ENCODE data around the gene CD44.
A peak's percentile ranks its signal among the peaks of the same experiment; 100 is the strongest.

The CD44 gene

DNA sequence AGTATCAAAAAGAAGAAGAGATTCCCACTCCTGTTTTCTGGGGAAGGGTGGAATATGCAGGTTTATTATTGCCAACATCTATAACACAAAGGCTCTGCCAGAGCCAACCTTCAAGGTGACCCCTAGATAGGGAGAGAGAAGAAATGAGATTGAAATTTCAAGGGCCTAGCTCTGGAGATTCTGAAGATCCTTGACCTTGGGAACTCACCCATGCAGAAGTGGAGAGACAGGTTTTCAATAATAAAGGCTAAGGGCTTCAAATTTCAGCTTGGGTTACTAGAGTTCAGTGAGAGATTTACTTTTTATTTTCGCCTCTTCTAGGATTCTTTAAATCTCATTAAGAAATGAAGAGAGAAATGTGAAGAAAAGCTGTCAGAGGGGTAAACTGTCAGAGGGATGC is 98.4 kb downstream of the CD44 start:
- no peak for DNase-seq (ENCODE audit: low read depth)

DNA sequence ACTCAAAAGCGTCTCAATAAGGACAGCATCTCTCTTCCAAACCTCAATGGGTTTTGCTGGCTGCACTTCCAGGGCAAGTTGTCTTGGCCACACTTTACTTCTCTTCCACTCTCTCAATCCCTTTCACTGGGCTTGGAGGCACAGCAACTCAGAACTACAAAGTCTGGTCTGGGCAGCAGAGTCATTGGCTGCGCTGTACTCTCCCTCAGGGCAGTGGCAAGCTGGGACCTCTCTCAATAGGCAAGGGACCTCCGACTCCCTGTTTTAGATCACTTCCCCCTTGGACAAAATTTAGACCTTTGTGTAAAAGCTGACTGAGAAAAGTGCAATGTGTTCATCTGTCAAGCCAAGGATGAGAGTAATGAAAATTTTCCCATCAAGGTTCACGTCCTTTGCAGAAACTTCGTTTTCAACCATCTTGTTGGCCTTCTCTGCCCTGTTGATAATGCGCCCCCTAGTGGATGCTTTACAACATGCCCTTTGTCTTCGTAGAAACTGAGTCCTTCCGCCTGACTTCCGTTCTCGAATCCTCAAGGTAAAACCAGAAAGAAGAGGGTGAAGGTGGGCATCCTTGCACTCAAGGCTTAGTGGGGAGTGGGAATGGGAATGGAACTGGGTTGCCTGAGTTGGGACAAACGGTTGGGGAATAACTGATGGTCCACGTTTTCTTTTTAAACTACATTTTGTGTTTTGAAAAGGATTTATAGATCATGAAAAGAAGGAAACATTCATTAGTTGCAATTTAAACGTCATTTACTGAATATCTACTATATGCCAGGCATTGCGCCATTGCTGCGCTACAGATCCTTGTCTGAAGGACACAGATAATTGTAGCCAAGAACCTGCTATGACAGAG is 99.1 kb downstream of the CD44 start:
- no peak for DNase-seq (ENCODE audit: low read depth)

DNA sequence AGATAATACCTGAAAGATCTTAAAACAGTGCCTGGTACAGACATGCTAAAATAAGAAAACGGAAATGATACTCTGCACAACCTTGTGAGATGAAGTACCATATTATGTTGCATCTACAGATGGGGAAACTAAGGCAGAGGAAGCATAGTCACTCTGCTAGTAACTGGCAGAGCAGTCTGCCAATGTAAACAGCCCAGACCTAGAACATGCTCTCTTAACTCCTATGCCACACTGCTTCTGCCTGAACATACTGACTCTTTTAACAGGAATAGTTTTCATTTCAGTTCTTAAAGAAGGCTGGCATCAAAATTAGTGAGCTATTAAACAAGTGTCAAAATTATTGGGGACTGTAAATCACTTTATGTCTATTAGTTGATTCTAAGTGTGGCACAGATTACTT is 99.9 kb downstream of the CD44 start:
- DNase-seq (ENCODE audit: low read depth) = no peak

DNA sequence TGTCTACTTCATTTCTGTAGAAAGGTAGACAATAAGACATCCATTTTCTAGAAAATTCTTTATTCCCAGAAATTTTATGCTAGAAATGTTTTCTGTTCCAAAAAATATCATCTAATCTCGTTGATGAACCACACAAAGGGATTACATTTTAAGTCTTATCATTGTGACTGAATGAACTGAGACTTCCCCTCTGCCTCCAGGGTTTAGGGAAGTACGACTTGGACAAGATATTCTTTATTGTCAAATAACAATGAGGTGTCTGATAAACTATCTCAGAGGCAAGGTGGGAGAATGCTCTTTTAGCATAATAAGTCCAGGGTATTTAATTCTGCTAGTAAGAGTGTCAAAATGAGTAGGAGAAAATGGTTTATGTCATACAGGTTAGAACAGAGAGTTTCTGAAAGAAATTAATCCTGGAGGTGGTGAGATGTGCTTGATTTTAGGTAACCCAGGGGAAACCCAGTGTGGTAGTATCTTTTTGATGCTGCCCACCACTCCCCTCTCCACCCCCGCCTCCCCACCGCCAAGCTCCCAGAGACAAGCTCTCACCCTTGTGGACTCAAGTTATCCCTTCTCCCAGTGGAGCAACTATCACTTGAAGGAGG is 100.6 kb downstream of the CD44 start:
- no peak for DNase-seq (ENCODE audit: low read depth)

DNA sequence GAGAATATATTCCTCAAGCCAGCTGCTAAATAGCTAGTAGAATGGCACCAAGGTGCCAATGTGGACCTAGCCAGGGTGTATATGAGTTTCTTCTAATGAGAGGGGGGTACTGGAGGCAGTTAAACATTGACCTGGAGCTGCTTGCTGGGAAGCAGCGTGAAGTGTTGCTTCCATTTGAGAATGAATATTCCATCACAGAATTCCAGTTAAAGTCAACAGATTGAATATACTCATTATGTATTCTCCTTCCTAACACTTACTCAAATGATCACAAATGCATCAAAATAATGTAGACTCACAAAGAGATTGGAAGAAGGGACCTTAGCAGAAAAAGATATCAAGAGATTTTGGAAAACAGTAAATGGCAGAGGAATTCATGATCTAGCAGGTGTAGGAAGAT is 102.1 kb downstream of the CD44 start:
- DNase-seq (ENCODE audit: low read depth) = no peak

DNA sequence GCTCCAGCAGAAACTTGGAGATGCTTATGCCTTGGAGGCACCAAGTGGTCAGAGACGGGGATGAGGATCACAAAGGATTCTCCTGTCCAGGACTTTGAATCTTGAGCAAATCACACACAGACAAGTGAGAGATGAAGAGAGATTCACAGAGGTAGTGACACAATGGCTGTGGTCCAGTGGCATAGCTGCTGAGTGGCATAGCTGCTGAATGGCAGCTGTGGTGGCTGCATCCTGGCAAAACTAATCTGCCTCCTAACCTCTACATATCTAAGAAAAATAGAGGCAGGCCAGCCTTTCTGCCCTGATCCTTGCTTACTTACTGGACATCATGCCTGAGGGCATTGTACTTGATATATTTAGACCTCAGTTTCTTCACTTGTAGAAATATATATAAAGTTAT is 102.6 kb downstream of the CD44 start:
- no peak for DNase-seq (ENCODE audit: low read depth)

DNA sequence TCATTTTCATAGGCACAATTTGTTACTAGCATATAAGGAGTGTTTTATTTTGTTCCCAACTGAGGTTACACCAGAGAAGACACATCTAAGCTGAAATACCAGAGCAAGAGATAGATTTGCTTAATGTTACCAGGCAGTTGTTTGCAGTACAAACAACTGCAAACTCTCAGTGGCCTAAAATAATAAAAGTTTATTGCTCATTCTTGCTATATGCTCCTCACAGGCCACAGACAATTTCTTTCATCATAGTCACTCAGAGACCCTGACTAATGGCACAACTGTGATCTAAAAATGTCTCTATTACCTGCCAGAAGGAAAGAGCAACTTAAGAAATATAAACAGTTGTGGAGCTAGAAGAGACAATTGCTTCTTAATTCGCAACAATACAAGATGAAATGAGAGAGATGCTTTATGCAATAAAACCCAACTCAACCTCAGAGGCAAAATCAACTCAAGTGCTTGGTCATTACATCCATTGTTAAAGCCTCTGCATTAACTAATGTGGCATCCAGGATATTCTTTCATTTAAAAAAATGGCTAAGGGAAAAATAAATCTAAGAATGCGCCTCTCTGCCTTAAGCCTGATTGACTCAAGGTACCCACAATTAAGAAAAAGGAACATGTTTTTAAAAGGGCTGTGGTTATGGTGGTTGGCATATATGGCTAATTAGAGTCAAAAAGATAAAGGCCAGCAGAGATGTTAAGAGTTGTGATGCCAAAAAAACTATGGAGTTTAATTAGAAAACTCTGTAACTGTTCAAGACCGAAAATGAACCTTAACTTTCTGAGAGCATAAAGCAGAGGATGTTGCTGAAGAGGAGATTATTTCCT is 103.7 kb downstream of the CD44 start:
- DNase-seq (ENCODE audit: low read depth) = no peak

DNA sequence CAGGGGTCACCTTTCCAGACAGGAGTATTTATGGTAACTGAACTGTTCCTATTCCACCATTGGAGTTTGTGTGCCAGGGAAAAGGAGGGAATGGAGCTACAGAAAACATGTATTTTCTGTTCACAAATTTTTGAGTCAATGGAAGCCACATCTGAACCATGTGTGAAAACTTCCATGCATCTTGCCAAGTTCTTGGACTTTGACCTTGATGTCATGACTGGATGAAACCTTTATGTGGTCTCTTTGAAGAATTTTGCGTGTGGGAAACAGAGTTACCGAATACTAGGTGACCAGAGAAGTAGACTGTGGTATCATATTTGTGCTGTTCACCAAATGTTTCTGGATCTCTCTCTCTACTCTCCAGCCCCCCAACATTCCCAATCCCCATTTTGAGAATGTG is 104.8 kb downstream of the CD44 start:
- no peak for DNase-seq (ENCODE audit: low read depth)

DNA sequence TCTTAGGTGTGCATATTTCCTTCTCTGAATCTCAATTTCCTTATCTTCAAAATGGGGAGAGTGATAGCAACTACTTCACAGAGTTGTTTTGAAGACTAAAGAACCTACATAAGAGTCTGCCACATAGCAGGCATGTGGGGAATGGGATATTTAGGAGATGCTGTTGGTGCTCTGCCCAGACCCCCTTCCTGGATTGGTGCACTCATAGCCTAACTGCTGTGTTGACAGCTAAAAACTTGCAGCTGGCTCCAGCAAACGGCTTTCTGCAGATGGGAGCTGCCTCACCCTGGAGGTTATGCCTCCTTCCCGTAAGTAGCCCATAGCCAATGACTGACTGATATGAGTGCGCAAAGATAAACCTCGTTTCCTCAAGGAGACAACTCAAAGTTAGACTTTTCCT is 106.1 kb downstream of the CD44 start:
- DNase-seq (ENCODE audit: low read depth) = no peak

DNA sequence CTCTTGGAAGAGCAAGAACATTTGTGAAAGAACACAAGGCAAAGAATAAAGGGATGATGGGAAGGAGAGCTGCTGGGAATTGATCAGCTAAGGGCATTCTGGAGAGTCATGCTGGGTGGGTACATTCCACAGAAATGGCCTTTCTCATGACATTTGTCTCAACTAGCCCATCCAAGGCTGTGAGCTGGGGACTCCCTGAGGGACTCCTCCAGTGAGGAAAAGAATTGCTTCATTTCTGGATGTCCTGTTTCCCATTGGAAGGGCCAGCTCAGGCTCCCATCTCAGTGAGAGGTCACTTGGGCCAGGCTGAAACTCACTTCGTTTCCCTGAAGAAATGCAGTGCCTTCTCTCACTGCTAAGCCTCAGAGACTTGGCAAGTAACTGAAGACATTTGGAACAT is 106.8 kb downstream of the CD44 start:
- no peak for DNase-seq (ENCODE audit: low read depth)

DNA sequence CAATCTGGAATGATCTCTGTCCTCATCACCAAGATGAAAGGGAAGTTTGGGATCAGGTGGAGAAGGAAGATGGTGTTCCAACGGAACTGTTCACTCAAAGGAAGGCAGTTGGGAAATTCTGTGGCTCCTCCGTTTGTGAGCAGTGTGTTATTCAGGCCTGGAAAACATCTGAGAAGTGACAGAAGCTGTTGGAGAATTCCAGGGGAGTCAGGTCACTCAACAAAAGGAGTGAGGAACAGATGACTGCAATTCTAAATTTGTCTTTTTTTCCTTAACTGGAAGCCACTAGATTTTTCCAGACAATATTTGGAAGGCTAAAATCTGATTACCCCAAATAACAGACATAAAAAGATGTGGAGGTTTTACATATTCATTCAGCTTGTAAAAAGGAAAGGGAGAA is 107.8 kb downstream of the CD44 start:
- peak; percentile 20 for DNase-seq (ENCODE audit: low read depth)

DNA sequence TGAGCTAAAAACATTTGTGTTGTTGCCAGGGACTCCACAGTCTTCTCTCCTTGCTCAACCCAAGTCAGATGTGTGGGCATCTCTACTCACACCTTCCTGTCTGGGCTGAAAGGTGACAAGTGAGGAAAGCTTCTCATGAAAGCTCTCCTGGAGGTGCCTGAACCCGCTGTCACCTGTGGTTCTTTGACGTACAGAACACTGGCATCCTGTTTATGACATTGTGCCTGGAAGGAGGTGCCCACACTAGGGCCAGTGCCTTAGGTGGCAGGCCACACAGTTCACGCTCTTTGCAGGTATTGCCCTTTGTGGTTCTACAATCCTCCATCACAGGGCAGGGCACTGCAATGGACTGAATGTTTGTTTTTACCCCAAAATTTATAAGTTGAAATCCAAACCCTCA is 108.5 kb downstream of the CD44 start:
- no peak for DNase-seq (ENCODE audit: low read depth)

DNA sequence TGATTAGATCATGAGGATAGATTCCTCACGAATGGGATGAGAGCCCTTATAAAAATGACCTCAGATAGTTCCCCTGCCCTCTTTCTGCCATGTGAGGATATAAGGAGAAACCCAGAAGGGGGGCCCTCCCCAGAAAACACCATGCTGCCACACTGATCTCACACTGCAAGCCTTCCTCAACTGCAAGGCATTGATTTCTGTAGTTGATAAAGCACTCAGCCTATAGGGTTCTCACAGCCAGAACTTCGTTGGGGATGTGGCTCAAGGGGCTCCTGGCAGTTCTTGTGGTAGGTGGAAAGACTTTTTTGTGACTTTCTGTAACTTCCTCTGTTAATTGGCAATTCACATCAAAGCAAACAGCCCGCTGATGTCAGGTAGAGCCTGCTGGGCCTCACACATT is 108.9 kb downstream of the CD44 start:
- no peak for DNase-seq (ENCODE audit: low read depth)

DNA sequence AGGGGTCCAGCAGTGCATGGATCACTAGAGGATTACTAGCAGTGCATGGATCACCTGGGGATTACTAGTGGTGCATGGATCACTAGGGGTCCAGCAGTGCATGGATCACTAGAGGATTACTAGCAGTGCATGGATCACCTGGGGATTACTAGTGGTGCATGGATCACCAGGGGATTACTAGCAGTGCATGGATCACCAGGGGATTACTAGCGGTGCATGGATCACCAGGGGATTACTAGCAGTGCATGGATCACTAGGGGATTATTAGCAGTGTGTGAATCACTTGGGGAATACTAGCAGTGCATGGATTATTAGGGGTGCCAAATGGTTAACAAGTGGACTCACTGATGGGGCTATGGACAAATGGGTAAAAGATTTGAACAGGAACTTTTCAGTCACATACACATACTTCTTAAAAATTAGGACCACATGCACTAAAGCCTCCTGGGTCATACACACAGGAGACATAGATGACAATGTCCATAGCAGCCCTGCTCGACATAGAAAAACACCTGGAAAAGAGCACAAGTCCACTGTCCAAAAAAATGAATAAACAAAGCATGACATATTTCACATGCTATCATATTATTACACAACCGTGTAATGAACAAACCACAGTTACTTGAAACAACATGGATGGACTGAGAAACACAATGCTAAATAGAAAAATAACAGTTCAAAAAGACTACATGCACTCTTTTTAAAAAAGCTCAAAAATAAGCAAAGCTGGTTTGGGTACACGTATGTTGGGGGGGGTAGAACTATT is 109.8 kb downstream of the CD44 start:
- DNase-seq (ENCODE audit: low read depth) = no peak

DNA sequence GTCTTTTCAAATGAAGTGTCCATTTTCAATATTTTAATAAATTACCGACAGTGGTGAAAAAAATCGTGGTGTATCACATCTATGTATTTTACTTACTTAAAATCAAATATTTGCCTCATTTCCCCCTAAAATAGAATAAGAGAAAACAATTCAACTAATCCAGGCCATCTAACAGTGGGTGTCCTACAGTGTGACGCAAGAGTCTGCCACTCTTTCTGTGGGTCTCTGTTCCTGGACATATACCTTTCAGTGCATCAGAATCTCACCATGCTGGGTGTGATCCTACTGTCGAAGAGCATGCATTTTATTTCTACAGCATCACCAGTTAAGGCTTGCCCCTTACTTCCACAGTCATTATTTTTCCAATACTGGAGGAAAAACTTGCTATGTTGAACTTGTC is 111.2 kb downstream of the CD44 start:
- no peak for DNase-seq (ENCODE audit: low read depth)

DNA sequence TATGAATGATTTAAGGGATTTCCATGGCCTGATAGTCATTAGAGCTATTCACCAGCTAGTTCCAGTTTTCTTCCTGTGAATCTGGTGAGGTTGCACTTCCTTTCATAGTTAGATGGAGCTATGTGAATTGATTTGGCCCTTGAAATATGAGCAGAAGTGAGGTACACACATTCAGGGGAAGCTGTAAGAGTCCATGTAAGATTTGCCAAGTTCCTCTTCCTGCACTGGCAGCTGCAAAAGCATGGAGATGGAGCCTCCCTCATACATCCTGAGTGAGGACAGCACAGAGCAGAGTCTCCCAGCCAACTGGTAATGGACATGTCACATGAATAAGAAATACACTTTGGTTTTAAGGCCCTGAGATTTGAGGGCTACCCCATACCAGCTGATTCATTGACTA is 111.7 kb downstream of the CD44 start:
- no peak for DNase-seq (ENCODE audit: low read depth)

DNA sequence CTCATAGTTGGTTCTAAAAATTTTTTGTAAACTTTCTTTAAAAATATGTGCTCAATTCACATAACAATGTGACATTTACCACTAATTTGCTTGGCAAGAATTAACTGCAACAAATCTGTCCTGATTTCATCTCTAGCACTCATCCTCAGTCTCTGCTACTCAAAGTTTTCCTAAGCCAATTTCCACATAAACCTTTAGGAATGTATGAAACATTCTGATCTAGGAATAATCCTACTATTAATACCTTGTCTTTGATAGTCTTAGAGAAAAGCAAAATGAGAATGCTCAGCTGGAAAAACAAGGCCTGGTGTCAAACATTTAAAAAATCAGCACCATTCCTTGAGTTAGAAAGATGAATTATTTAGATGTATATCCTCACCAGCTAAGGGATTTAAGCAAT is 114.3 kb downstream of the CD44 start:
- no peak for DNase-seq (ENCODE audit: low read depth)

DNA sequence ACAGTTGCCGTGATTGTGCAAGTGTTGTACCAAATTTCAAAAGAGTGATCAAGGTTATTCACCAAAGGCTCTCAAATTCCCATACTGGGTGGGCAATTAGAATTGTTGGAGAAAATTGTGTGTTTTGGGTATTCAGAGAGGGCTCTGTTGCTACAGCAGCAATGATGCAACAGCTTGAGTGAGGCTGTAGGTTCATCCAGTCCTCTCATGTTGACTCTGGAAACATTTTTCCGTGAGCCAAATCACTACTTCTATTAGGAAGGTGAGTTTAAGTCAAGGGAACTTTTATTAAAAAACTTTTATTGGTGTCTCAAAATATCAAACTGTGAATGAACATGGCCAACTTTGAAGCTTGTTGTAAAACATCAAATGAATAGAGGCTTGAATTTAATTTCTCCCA is 116.5 kb downstream of the CD44 start:
- DNase-seq (ENCODE audit: low read depth) = no peak

DNA sequence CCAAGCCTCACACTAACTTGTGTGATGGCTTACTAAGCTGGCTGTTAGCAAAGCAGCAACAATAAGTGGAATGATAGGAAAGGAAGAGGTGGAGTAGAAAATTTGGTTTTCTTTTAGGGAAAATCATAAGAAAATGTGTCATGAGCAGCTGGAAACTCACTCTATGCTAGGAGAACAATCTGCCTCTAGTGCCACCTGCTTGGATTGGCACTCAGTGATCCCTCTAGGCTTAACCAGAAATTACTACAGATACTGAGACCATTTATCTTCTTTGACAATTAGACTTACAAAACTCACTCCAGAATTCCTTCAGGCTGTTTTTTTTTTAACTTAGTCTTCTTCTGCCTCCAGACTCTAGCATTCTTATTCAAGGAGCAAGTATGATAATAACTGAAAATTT is 117.3 kb downstream of the CD44 start:
- DNase-seq (ENCODE audit: low read depth) = no peak

DNA sequence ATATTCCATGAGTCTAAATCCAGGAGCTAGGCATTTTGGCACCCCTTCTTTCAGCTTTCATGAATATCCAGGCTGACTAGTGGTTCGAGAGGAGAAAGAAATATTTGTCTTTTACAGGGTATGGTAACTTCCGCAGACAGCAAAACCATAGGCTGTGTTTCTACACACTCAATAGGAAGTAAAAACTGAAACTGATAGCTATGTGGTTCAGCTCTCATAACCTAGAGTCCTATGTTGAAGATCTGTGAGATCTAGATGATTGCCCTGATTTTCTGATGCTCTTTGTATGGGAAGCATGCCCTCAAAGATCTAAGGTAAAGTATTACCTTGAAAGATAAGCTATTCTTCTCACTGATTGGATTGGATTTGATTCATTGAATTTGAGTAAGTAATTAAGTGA is 118.3 kb downstream of the CD44 start:
- DNase-seq (ENCODE audit: low read depth) = no peak

DNA sequence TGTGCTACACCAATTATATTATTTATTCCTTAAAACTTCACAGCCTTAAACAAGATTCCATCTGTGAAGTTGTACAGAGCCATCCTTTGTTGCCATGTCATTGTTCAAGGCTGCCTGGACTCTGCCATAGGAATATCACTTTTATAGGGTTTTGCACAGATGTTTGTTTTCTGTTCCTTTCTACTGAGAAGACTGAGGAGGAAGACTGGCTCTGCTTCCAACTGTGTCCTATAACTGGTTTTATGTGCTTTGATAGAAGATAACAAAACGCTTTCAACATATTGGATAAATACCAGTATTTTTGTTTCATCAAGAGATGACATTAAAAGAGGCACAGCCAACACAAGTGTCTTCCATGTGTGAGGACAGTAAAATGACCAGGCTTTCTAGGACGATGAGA is 120.6 kb downstream of the CD44 start:
- no peak for DNase-seq (ENCODE audit: low read depth)

DNA sequence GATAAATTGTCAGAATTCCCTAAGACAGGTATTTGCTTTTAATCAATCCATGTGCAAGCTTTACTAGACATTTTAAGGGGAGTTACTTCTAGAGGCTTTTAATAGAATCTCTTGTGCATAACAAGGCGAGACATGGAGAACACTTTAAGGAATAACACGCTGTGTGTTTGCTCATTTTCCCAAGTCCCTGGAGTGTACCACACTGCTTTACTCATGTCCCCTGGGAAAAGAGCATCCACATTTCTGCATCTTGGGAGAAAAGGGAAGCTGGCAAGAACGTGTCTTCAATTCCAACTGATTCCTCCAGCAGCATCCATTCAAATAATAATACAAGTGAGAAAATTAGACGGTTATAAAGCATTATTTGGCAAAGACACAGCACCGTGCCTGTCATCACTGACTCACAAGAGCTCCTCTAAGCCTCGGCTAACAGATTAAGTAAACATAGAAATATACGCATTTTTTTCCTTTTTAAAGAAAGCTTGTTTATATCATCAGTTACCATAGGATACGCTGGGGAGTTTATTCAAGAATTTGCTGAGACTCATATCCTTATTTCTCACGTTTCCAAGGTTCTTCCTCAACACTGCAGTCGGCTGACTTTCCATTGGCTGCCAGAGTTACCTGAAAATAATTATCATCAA is 121.5 kb downstream of the CD44 start:
- peak; percentile 83 for DNase-seq (ENCODE audit: low read depth)

Data from fibroblast of gingiva (primary cell).